NCI-H1930 (cell line): ENCODE measurements around the gene AADACL2.
"Not testable (repeated sequence)": the region's sequence is repeated elsewhere in the genome, so short reads cannot be mapped to it uniquely, and the experiment has no call there.

Source experiments
- DNase-seq, 2 experiments: peaks; one replicate each; lab custom pipeline; 2025; lab: John Stamatoyannopoulos, UW

The AADACL2 gene

DNA sequence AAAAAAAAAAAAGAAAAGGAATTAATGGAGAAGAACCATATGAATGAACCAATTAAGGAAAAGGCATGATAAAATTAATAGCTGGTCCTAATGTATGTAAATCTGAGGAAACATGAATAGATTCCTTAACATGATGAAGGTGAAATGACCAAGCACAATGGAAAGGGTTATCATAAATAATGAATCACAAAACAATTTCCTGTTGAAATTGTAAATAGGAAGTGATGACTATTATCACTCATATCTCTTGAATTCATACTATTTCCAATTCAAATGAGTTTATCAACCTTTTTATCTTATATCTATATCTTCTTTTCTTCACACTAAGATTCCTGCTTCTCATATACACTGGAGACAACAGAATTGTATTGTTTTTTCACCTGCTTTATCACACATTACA is 32.0 kb downstream of the AADACL2 start:
- no peak for DNase-seq

DNA sequence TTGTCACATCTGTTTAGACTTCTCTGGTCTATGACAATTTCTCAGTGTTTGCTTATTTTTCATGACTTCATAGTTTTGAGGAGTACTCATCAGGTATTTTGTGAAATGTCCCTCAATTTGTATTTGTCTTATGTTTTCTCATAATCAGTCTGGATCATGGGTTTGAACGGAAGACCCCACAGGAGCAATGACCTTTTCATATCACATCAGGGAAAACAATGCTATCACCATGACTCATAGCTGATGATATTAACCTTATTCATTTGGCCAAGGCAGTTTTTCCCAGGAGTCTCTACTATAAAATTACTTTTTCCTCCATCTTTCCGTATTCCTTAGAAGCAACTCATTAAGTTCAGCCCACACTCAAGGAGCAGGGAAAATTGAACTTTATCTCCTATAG is 32.7 kb downstream of the AADACL2 start:
- no peak for DNase-seq

DNA sequence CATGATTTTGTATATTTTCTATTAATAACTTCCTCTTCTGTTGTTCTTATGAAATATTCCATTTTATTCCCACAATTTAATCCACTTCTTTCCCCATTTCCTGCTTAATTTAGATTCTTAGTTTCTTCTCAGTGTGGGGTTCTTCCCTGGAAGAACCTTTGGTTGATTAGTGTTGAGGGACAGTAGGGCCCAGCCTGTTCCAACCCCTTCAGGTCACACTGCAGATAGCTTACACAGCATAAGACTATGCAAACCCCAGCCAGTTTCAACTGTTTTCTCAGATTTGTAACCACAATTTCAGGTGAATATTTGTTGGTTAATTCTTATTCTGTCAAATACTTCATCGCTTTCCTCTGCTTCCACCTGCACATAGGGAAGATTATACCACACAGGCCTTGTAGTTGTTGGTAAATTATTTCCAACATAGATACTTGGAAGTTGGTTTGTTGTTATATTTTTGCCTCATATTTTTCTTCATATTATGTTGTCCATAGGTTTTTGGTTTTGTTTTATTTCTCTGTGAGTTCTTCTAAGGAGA is 34.7 kb downstream of the AADACL2 start:
- no peak for DNase-seq

DNA sequence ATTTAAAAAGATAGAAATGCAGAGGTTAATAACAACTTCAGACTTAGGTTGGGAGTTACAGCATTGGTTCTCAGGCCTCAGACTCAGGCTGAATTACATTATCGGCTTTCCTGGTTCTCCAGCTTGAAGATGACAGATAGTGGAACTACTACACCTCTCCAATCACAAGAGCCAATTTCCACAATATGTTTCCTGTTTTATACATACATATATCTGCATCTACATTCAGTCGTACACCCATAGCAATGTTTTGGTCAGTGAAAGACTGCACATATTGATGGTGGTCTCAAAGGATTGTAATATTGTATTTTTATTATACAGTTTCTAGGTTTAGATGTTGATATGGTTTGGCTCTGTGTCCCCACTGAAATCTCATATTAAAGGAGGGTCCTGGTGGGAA is 35.4 kb downstream of the AADACL2 start:
- DNase-seq, result no peak

DNA sequence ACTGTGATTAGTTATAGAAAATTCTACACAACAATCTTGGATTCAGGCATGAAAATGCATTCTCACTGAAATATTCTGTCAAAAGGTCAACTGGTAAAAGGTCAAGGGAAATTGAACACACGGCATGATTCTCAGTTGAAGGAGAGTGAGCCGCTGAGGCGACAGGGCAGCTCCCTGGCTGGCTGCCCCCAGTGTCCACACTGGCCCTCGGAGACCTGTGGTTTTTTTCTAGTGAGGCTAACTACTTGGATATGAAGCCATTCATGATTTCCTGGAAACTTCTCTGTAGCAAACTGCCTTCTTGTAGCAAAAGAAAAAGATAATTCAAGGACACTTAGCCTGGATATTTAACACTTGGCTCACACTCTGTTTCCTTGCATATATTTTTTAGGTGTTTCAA is 37.2 kb downstream of the AADACL2 start:
- no peak for DNase-seq

DNA sequence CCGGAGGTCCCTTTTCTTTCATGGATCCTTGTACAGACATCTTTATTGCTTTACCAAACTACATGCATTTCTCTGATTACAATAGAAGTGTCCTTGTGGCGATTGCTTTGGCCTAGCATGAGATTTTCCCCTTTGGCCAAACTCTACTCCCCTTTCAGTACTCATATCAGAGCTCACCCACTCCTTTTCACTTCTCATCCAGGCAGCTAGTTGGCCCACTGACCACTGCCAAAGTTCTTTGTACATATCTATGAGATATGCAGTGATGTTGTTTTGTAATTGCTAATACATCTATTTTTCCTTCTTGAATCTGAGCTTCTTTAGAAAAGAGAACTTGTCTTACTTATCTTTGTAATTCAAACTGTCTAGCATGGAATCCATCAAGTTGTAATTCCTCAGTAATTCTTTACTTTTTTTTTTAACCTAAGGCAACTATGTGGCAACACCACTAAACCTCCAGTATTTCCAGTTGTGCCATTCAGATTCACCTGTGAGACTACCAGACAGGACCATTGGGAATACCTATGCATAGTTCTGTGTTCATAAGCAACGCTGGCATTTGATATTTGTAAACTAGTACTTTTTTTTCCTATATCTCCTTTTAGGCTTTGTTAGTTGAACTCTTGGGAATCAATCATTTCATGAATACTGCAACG is 39.2 kb downstream of the AADACL2 start:
- DNase-seq, result no peak

DNA sequence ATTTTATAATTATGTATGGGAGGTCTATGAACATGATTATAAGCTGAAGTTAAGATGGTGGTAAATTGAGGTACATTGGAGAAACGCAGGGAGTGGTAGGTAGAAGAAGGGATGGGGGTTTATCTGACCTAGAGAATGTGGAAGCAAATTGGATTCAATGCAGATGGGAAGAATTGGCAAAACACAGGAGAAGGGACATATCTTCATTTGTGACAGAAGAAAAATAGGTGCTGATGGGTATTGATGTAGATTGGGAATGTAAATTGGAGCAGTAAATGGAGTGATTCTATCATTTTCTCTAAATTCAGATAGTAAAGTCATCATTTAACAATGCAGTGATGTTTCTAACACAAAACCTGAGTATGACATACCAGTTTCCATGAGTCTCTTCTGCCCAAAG is 40.5 kb downstream of the AADACL2 start:
- DNase-seq, result no peak

DNA sequence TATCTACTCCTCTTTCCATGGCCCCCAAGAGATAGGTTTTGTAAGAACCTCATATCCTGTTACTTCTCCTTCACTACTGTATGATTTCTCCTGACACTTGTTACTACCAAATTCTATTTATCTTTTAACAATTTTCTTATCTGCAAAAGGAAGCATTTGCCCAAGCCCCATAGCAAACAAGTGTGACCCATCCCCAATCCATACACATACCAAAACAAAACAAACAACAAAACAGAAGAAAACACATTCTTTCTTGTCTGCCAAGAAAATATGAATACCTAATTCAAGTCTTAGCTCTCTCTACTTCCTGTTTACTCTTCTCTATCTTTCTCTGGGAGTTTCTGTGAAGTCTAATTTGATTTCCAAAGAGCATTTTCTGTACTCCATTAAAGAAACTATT is 41.2 kb downstream of the AADACL2 start:
- DNase-seq, result no peak

DNA sequence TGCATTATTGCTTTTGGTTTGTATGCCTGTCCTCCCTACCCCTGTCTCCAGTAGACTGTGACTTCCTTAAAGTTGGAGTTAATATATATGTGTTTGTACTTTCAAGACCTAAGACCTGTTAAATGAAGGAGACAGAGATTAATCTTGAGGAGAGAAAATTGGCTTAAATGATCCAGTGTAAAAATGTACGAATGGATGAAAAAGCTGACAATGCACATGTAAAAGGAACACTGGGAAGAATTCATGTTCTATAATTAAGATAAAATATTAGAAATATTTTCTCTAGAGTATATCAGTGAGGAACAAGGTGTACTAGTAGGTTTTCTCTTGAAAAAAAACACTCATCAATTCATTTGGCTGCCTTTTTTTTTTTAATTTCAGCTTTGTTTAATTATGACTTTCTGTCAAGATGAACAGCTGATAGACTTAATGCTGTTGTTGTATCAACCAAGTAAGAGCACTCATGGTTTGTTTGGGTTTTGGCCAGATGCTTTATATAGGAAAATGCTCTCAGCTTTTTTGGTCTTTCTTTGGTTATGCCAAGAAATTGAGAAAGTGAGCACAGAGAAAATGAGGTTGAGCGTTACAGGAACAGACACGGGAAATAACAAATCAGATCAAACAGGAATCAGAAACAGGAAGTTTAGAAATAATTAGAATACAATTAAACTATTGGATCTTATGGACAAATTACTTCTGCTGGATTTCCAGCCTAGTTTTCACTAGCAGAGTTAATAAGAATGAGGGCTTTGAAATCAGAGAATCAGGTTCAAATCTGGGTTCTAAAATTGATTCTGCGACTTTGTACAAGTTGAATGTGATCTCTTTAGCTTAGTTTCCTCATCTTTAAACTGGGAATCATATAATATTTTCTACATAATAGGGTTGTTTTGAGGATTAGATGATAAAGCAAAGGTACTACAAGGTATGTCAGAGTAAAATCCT is 41.9 kb downstream of the AADACL2 start:
- no peak for DNase-seq

DNA sequence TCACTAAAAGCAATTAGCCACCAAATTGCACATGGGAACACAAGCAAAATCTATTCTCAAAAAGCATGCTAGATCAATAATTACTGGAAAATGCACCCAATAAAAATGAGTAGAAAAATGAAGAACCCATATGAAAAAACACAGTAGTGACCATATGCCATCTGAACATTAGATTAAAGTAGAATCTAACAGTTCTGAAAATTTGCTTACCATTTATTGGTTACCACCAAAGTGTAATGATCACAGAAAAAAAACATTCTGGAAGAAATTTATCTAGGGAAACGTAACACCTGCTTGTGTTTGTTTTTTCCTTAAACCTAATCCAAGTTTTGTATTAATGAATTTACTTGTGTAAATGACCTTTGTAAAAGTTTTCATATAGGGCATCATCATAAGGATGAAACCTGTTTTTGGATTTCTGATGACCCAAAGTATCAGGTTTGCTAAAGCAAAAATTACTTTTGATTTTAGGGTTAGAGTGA is 42.6 kb downstream of the AADACL2 start:
- no peak for DNase-seq

DNA sequence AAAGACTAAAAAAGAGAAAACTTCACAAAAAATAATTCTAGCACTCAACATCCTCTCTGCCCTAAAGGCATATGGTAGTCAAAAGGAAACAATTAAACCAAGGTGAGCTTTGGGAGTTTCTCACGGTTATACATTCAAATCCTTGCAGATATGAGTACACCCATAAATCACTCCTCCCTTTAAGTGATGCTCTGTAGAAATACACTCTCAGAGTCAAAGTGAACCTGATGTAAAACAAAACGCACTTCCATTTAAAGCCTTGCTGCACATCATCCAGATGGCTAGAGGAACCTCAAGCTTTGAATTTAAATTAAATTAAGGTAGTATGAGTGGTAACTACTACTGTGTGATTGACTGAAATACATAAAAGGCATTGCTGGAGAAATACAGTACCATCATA is 44.2 kb downstream of the AADACL2 start:
- no peak for DNase-seq

DNA sequence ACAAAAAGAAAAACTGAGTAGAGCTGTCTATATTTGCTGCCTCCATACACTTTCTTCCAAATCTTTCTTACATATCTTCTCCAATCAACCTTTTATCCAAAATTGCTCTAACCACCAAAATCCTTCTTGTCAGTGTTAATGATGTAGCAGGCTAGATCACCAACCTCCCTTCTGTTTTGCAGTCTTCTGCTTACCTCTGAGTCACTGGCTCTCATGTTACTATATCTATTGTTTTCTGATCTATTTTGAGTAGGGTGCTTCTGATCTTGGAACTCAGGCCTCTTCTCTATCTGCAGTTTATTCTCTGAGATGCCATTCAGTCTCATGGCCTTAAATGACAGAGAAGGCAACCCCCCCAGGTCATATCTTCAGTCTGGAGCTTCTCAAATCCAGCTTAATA is 53.9 kb downstream of the AADACL2 start:
- no peak for DNase-seq

DNA sequence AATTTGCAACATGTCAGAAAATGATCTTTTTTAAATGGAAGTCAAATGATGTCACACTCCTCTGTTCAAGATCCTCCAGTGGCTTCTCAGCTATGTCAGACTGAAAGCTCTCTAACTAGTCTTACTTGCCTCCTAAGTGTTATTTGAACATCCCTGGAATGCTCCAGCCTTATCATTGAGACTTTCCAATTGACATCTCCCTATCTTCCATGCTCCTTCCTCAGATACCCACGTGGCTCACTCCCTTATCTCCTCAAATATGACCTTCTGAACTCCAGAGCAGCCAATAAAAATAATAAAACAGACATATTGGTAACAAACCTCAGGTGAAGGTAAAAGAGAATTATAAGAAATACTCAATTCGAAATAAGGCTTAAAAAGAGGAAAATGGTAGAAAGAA is 54.7 kb downstream of the AADACL2 start:
- DNase-seq, result no peak

DNA sequence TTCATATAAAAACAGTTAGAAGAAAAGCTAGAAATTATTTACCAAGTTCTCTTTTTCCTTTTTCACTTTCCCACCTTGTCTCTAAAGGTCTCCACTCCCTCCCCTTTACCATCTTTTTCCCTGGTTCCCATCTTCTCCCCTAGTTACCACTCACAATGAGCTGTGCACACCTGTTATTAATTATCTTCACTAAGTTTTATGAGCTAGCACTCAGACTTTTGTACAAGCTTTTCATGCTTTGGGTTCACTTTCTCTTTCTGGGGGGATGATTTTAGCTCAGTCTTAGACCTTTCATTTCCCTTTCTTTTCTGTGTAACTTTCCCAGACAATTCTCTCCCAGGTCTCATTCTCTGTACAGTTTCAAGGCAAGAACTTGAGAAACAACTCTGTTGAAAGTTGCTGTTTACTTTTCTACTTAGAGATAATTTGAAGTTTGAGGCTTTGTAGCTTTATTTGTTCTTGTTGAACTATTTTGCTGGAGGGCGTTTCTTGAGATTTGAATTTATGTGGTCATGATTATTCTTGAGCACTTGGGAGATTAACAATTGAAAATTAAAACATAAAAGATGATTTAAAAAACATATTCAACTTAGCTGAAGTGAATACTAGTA is 56.2 kb downstream of the AADACL2 start:
- DNase-seq, result no peak

DNA sequence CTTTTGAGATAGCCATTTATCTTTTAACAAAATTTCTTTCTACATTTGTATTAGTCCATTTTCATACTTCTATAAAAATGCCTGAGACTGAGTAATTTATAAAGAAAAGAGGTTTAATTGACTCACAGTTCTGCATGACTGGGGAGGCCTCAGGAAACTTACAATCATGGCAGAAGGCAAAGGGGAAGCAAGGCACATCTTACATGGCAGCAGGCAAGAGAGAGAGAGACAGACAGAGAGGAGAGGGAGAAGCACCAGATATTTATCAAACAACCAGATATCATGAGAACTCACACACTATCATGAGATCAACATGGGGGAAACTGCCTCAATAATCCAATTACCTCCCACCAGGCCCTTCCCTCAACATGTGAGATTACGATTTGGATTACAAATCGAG is 57.0 kb downstream of the AADACL2 start:
- DNase-seq, result not testable (repeated sequence)

DNA sequence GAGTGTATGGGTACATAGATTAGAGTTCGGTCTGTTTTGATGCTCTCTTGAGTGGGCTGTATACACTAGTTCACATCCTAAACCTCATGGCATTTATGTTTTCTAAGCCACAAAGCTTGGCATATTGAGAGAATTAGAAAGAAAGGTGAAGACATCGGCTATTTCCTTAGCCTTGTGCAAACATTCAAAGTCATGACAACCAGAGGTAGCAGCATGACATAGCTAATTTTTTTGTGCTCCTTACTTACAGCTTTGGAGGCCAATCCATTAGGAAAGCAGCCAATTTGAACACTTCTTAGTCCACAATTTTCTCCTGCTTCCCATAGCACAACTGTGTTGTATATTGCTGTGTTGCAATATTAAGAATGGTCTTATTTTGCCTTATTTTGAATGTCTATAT is 58.7 kb downstream of the AADACL2 start:
- no peak for DNase-seq

DNA sequence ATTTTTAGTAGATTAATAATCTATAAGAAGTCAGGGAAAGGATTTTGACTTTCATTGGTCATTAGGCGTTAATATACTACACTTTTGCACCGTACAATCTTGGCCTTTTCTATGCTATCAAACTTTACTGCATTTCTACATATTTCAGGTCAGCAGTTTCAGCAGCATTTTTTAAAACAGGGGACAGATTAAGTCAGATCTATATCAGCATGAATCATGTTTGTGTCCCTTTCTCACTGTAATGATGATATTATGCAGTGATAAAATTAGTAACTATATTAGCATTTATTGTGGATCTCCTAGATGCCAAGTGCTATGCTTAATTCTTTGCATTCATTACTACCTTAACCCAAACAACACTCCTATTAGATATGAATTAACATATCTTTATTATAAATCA is 59.9 kb downstream of the AADACL2 start:
- no peak for DNase-seq

DNA sequence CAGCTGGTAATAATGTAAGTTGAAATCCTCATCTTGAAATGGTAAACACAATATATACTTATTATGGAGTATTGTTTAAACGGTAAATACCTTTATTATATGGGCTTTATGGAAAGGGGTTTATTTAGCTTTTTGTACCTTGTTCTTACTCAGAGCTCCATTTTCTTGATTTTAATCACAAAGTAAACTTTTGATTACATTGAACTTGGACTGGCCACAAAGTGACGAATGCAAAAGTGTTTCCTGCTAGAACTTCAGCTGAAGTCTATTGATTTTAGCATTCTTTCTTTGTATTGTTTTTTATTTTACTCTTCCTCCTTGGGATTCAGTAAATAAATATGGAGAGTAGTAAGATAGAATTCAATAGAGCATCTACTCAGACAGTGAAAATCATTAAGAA is 60.4 kb downstream of the AADACL2 start:
- no peak for DNase-seq

DNA sequence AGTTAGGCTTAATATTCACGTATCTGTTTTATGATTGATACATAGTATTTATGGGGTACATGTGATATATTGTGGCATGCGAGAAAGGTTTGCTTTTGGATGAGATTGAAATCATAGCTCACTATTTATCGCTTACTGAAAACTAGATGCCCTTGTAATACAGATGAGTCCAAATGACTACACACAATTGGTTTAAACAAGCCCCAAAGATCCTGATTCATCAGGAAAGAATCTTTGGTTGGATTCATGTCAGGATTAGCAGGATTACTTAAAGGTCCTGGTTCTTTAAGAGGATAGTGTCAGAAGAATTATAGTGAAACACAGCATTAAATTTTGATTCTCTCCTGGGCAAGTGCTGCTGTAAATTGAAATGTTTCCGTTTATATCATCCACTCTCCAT is 61.5 kb downstream of the AADACL2 start:
- DNase-seq, result no peak

DNA sequence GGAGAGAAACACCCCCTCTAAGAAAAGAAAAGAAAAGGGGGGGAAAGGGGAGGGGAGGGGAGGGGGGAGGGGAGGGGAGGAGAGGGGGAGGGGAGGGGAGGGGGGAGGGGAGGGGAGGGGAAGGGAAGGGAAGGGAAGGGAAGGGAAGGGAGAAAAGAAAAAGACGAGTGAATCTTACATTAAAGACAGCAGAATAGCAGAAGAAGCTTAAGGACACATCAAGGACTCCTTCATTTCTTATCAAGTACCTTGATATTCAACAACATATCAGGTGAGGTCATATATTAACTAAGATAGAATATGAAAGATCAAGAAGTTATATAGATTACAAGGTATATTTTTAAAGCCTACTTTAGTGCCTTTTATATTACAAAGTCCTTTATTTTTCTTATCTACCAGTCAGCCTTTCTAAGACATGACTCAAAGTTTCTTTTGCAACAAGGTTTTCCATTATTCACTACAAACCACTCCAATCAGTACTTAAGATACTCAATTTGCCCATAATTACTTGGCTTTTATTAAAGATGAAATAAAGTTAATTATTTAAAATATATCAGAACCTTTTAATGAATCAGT is 62.5 kb downstream of the AADACL2 start:
- DNase-seq, result no peak

DNA sequence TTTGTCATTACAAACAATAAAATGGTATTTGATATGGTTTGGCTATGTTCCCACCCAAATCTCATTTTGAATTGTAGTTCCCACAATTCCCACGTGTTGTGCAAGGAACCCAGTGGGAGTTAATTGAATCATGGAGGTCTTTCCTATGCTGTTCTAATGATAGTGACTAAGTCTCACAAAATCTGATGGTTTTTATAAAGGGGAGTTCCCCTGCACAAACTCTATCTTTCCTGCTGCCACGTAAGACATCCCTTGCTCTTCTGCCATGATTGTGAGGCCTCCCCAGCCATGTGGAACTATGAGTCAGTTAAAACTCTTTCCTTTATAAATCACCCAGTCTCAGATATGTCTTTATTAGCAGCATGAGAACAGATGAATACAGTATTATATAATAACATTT is 64.7 kb downstream of the AADACL2 start:
- DNase-seq, result no peak

DNA sequence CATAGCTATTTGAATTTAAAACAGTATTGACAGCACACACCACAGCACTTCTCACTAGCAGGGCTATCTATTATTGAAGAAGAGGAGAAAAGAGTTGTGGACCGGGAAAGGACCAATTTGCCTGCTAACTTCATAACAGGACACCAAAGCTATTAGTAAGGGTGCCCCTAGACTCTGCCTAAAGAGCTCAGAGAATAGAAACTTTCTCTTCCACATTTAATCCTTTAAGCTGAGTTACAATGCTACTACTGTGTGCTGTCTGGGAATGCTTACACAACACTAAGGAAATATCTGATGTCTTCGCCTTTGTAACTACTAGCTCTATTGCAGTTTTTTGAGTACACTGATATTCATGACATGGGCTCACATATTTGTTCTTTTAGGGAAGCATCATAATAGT is 66.7 kb downstream of the AADACL2 start:
- no peak for DNase-seq
